Central memory CD8-positive, alpha-beta T cell (primary cell): Measurements from ENCODE around the gene ZNF175.

ENCODE experiments used
- ATAC-seq: fragments of 150-1000 bp; cut with Tn5 transposase; replicated peaks from 2 replicates; pipeline ENCODE4 v1.10.0; 2022; ENCODE audit warnings: mild to moderate bottlenecking, moderate FRiP score, moderate number of reproducible peaks; ENCODE audit not compliant: poor library complexity, severe bottlenecking; ENCODE audit errors: extremely low read depth
- DNase-seq, 2 donors: peaks; one replicate each; pipeline ENCODE4 v3.0.0; 2021; ENCODE audit warnings: low spot score in 2 of 2
- H3K27ac Mint-ChIP-seq: one replicate; pipeline ENCODE4 v1.8.0; 2022; ENCODE audit warnings: low read depth, mild to moderate bottlenecking, moderate library complexity, mixed read lengths
- H3K27me3 Mint-ChIP-seq: one replicate; pipeline ENCODE4 v1.8.0; 2022; ENCODE audit warnings: mixed read lengths
- H3K36me3 Mint-ChIP-seq: one replicate; pipeline ENCODE4 v1.8.0; 2022; ENCODE audit warnings: mild to moderate bottlenecking, moderate library complexity, mixed read lengths; ENCODE audit not compliant: insufficient read depth
- H3K4me1 Mint-ChIP-seq: one replicate; pipeline ENCODE4 v1.8.0; 2022; ENCODE audit warnings: mixed read lengths
- H3K4me3 Mint-ChIP-seq: one replicate; pipeline ENCODE4 v1.8.0; 2022; ENCODE audit warnings: mild to moderate bottlenecking, moderate library complexity, mixed read lengths
- H3K9me3 Mint-ChIP-seq: one replicate; pipeline ENCODE4 v1.8.0; 2022; ENCODE audit warnings: mixed read lengths

ZNF175 gene

GRCh38 chr19:51570962-51571575 is at the start of gene ZNF175:
ZNF175 (plus strand) TSS chr19:51571283; CDS start chr19:51573330, 2,047 bp downstream.
- Mint-ChIP-seq H3K27ac (peak within 1 kb of the TSS; percentile 77), H3K36me3 (peaks cover 10% of the 10 kb centered on the region), H3K4me1 (peaks cover 33% of the 10 kb centered on the region), H3K9me3 (no peaks in the 10 kb centered on the region), H3K4me3 (peak within 1 kb of the TSS; percentile 99), H3K27me3 (peaks cover 3% of the 10 kb centered on the region)
- ATAC-seq: peak; percentile 92
- peak; percentile 59 to 61 for DNase-seq

GRCh38 chr19:51521357-51521756 is 49.7 kb upstream of the ZNF175 start:
- H3K4me3 Mint-ChIP-seq: no peak overlapping the region
- H3K36me3 Mint-ChIP-seq: no peaks in the 10 kb centered on the region
- DNase-seq: no peak
- no peaks in the 10 kb centered on the region for H3K9me3 Mint-ChIP-seq
- no peaks in the 10 kb centered on the region for H3K4me1 Mint-ChIP-seq
- no peak for ATAC-seq
- H3K27ac Mint-ChIP-seq: no peak overlapping the region
- peaks cover 82% of the 10 kb centered on the region for H3K27me3 Mint-ChIP-seq

- Mint-ChIP-seq H3K27me3 (peaks cover 83% of the 10 kb centered on the region), H3K36me3 (no peaks in the 10 kb centered on the region), H3K4me3 (no peak overlapping the region), H3K27ac (no peak overlapping the region), H3K9me3 (no peaks in the 10 kb centered on the region), H3K4me1 (no peaks in the 10 kb centered on the region)
- ATAC-seq (no peak), DNase-seq (no peak)
Measured at GRCh38 chr19:51521781-51522180, 49.3 kb upstream of the ZNF175 start.

- Mint-ChIP-seq H3K9me3 (no peaks in the 10 kb centered on the region), H3K36me3 (no peaks in the 10 kb centered on the region), H3K27me3 (peaks cover 87% of the 10 kb centered on the region), H3K4me1 (no peaks in the 10 kb centered on the region), H3K4me3 (no peak overlapping the region), H3K27ac (no peak overlapping the region)
- ATAC-seq (no peak), DNase-seq (no peak)
Measured at GRCh38 chr19:51524666-51525264, 46.3 kb upstream of the ZNF175 start.

GRCh38 chr19:51525651-51526050 is 45.4 kb upstream of the ZNF175 start:
- no peaks in the 10 kb centered on the region for H3K9me3 Mint-ChIP-seq
- ATAC-seq (no peak), DNase-seq (no peak)
- peaks cover 95% of the 10 kb centered on the region for H3K27me3 Mint-ChIP-seq
- H3K27ac Mint-ChIP-seq: no peak overlapping the region
- H3K36me3 Mint-ChIP-seq: no peaks in the 10 kb centered on the region
- no peaks in the 10 kb centered on the region for H3K4me1 Mint-ChIP-seq
- no peak overlapping the region for H3K4me3 Mint-ChIP-seq

- ATAC-seq (no peak), DNase-seq (no peak)
- Mint-ChIP-seq H3K9me3 (no peaks in the 10 kb centered on the region), H3K27me3 (peaks cover 96% of the 10 kb centered on the region), H3K27ac (no peak overlapping the region), H3K4me1 (no peaks in the 10 kb centered on the region), H3K4me3 (no peak overlapping the region), H3K36me3 (no peaks in the 10 kb centered on the region)
Measured at GRCh38 chr19:51529301-51529700, 41.8 kb upstream of the ZNF175 start.

GRCh38 chr19:51530616-51531015 is 40.5 kb upstream of the ZNF175 start:
- H3K36me3 Mint-ChIP-seq: no peaks in the 10 kb centered on the region
- ATAC-seq: no peak
- H3K27ac Mint-ChIP-seq: no peak overlapping the region
- peaks cover 97% of the 10 kb centered on the region for H3K27me3 Mint-ChIP-seq
- no peaks in the 10 kb centered on the region for H3K4me1 Mint-ChIP-seq
- no peak overlapping the region for H3K4me3 Mint-ChIP-seq
- no peak for DNase-seq
- no peaks in the 10 kb centered on the region for H3K9me3 Mint-ChIP-seq

GRCh38 chr19:51531349-51532315 is 39.5 kb upstream of the ZNF175 start, which contains the start of gene SIGLEC6:
SIGLEC6 (minus strand) TSS chr19:51531670; CDS start chr19:51531648, 22 bp downstream.
- H3K4me3 Mint-ChIP-seq: no peak within 1 kb of the TSS
- no peaks in the 10 kb centered on the region for H3K36me3 Mint-ChIP-seq
- no peak for ATAC-seq
- H3K27ac Mint-ChIP-seq: no peak within 1 kb of the TSS
- peaks cover 97% of the 10 kb centered on the region for H3K27me3 Mint-ChIP-seq
- DNase-seq: no peak
- no peaks in the 10 kb centered on the region for H3K9me3 Mint-ChIP-seq
- H3K4me1 Mint-ChIP-seq: no peaks in the 10 kb centered on the region

- H3K27me3 Mint-ChIP-seq: peaks cover 93% of the 10 kb centered on the region
- H3K36me3 Mint-ChIP-seq: no peaks in the 10 kb centered on the region
- no peaks in the 10 kb centered on the region for H3K4me1 Mint-ChIP-seq
- H3K9me3 Mint-ChIP-seq: no peaks in the 10 kb centered on the region
- no peak overlapping the region for H3K4me3 Mint-ChIP-seq
- no peak overlapping the region for H3K27ac Mint-ChIP-seq
- ATAC-seq (no peak), DNase-seq (no peak)
Measured at GRCh38 chr19:51535535-51535934, 35.5 kb upstream of the ZNF175 start.

- Mint-ChIP-seq H3K27ac (no peak overlapping the region), H3K27me3 (peaks cover 92% of the 10 kb centered on the region), H3K36me3 (no peaks in the 10 kb centered on the region), H3K4me3 (no peak overlapping the region), H3K4me1 (no peaks in the 10 kb centered on the region), H3K9me3 (no peaks in the 10 kb centered on the region)
- ATAC-seq: no peak
- DNase-seq: no peak
Measured at GRCh38 chr19:51539821-51540366, 31.2 kb upstream of the ZNF175 start.

- H3K9me3 Mint-ChIP-seq: no peaks in the 10 kb centered on the region
- H3K4me1 Mint-ChIP-seq: no peaks in the 10 kb centered on the region
- DNase-seq: no peak
- no peaks in the 10 kb centered on the region for H3K36me3 Mint-ChIP-seq
- no peak overlapping the region for H3K27ac Mint-ChIP-seq
- H3K4me3 Mint-ChIP-seq: no peak overlapping the region
- peaks cover 91% of the 10 kb centered on the region for H3K27me3 Mint-ChIP-seq
- no peak for ATAC-seq
Measured at GRCh38 chr19:51541458-51542357, 29.4 kb upstream of the ZNF175 start.

GRCh38 chr19:51542699-51543098 is 28.4 kb upstream of the ZNF175 start:
- Mint-ChIP-seq H3K9me3 (no peaks in the 10 kb centered on the region), H3K4me1 (no peaks in the 10 kb centered on the region), H3K36me3 (no peaks in the 10 kb centered on the region), H3K4me3 (no peak overlapping the region), H3K27ac (no peak overlapping the region), H3K27me3 (peaks cover 87% of the 10 kb centered on the region)
- DNase-seq: no peak
- no peak for ATAC-seq
